Stomach (tissue), 9 donors: ENCODE measurements around the gene FLRT1. TPM values are rescaled to one million over a fixed set of nuclear protein-coding genes. Genes with fewer than 3 reads are reported as not detected.

ENCODE experiments used
- DNase-seq, 2 donors: peaks; one replicate each; pipeline versions ENCODE4 v3.0.0 to v3.0.0-alpha.2; 2013 to 2019
- H3K27ac ChIP-seq, 5 donors: fragments of 200-600 bp in 4 of 5; sonication (generic) in 4 of 5; one replicate each; pipeline ENCODE4 v1.5.1; 2013 to 2019; ENCODE audit warnings: mild to moderate bottlenecking in 1 of 5, moderate library complexity in 1 of 5
- H3K27me3 ChIP-seq, 3 donors: fragments of 200-600 bp; sonication (generic); one replicate each; pipeline ENCODE4 v1.5.1; 2017 to 2019; ENCODE audit warnings: mixed run types in 1 of 3
- H3K36me3 ChIP-seq, 4 donors: fragments of 200-600 bp; sonication (generic); 1 replicate in 3 of 4; 2 replicates in 1 of 4; pipeline ENCODE4 v1.5.1; 2016 to 2019
- H3K4me1 ChIP-seq, 4 donors: fragments of 200-600 bp; sonication (generic); one replicate each; pipeline ENCODE4 v1.5.1; 2016 to 2019
- H3K4me3 ChIP-seq, 4 donors: fragments of 200-600 bp; sonication (generic) in 3 of 4; one replicate each; pipeline ENCODE4 v1.5.1; 2016 to 2019; ENCODE audit warnings: mild to moderate bottlenecking in 1 of 4
- H3K9me3 ChIP-seq, 4 donors: fragments of 200-600 bp; sonication (generic); one replicate each; pipeline ENCODE4 v1.5.1; 2016 to 2019
- CTCF ChIP-seq, 7 experiments: fragments of 450-650 bp in 4 of 7; fragments of 200-600 bp in 3 of 7; sonication (generic) in 3 of 7; IDR thresholded peaks; one replicate each; pipeline ENCODE4 v1.5.1; 2016 to 2019; ENCODE audit warnings: antibody characterized with exemption in 7 of 7, control low read depth in 2 of 7, mild to moderate bottlenecking in 1 of 7
- EP300 ChIP-seq: sonication (generic); formaldehyde crosslinking; IDR thresholded peaks from one replicate; pipeline ENCODE4 v1.6.1; 2017; ENCODE audit warnings: antibody characterized with exemption
- POLR2A ChIP-seq, 4 donors: fragments of 450-650 bp; IDR thresholded peaks; one replicate each; pipeline ENCODE4 v1.6.1; 2016; ENCODE audit warnings: antibody characterized with exemption in 4 of 4, control low read depth in 2 of 4, mild to moderate bottlenecking in 1 of 4, moderate library complexity in 1 of 4
- POLR2AphosphoS5 ChIP-seq, 3 donors: sonication (generic); formaldehyde crosslinking; IDR thresholded peaks; one replicate each; pipeline ENCODE4 v1.6.1; 2016; ENCODE audit warnings: antibody characterized with exemption in 3 of 3
- WGBS, 5 donors: extraction: QIAGEN DNeasy Blood & Tissue Kit in 3 of 5; methylation state at CpG; one replicate each; pipeline versions ENCODE4 v1.1.5 to v1.1.7; 2013 to 2018; 5-methylcytosine and 5-hydroxymethylcytosine counted together
- intact Hi-C: fragments of 100-400 bp; cut with DNase I; formaldehyde crosslinking; loops from one replicate; pipeline ENCODE4 v1.15.1; 2023; ENCODE audit warnings: low total_unique reads
- polyA plus RNA-seq, 3 donors: library from polyadenylated mRNA; stranded (reverse); fragments of 200-250 nt; gene quantifications; one replicate each; pipeline ENCODE4 v1.2.3, GENCODE V29; 2013
- total RNA-seq, 5 donors: library from RNA; depleted of rRNA; stranded (reverse); fragments of >200 nt; gene quantifications; one replicate each; pipeline versions ENCODE4 v1.1.0 to v1.2.3, GENCODE V29; 2014 to 2016
- donor health status: healthy with polysubstance abuse.
- donor health status: Bipolar disorder and iron deficiency.
- donor health status: healthy.

FLRT1 gene
- total and polyA plus RNA-seq, 8 donors: 0.12 to 1.3 (median 0.51) TPM; not detected in 4

- H3K4me1 ChIP-seq: no peaks in the 10 kb centered on the region
- TF ChIP-seq POLR2AphosphoS5 (IDR thresholded peaks at IDR 0.05) (no peak), EP300 (no peak), CTCF (IDR thresholded peaks at IDR 0.05) (no peak), POLR2A (IDR thresholded peaks at IDR 0.05) (no peak)
Measured at GRCh38 chr11:64077607-64078006, 41.9 kb downstream of the FLRT1 start.

GRCh38 chr11:64078284-64078683 lies 42.6 kb downstream of the FLRT1 start:
- no peaks in the 10 kb centered on the region for H3K27me3 ChIP-seq
- H3K27ac ChIP-seq: no peak overlapping the region
- WGBS, 5 donors: 76 to 86% (median 79%) methylated on average over 11 of the region's 11 CpGs
- no peak overlapping the region for H3K4me3 ChIP-seq
- no peaks in the 10 kb centered on the region for H3K9me3 ChIP-seq
- TF ChIP-seq POLR2A (IDR thresholded peaks at IDR 0.05) (no peak), EP300 (no peak), CTCF (IDR thresholded peaks at IDR 0.05) (no peak), POLR2AphosphoS5 (IDR thresholded peaks at IDR 0.05) (no peak)
- peaks cover 0 to 3% (median 0%) of the 10 kb centered on the region in 4 donors for H3K4me1 ChIP-seq
- peak in 1 of 2 donors; percentile 82 for DNase-seq
- H3K36me3 ChIP-seq: no peaks in the 10 kb centered on the region
- intact Hi-C loops: no loop called here

More at GRCh38 chr11:64077607-64078006, 41.9 kb downstream of the FLRT1 start:
- no peak overlapping the region for H3K4me3 ChIP-seq
- H3K36me3 ChIP-seq: no peaks in the 10 kb centered on the region
- no peak for DNase-seq
- WGBS, 5 donors: 79 to 92% (median 90%) methylated on average over 2 to 12 of the region's 12 CpGs
- no peak overlapping the region for H3K27ac ChIP-seq
- intact Hi-C loops: no loop called here
- H3K27me3 ChIP-seq: no peaks in the 10 kb centered on the region
- H3K9me3 ChIP-seq: no peaks in the 10 kb centered on the region

GRCh38 chr11:64078905-64079304 lies 43.2 kb downstream of the FLRT1 start:
- Histone ChIP-seq H3K27me3 (no peaks in the 10 kb centered on the region), H3K9me3 (no peaks in the 10 kb centered on the region), H3K27ac (no peak overlapping the region), H3K4me3 (no peak overlapping the region), H3K36me3 (no peaks in the 10 kb centered on the region), H3K4me1 (peaks cover 0 to 3% (median 1%) of the 10 kb centered on the region in 4 donors)
- 77 to 84% (median 79%) methylated on average over 13 of the region's 13 CpGs for WGBS, 5 donors
- TF ChIP-seq POLR2A (IDR thresholded peaks at IDR 0.05) (no peak), CTCF (IDR thresholded peaks at IDR 0.05) (no peak), EP300 (no peak), POLR2AphosphoS5 (IDR thresholded peaks at IDR 0.05) (no peak)
- intact Hi-C loops: no loop called here
- DNase-seq: no peak

GRCh38 chr11:64080390-64080789 lies 44.7 kb downstream of the FLRT1 start:
- DNase-seq: no peak
- TF ChIP-seq POLR2A (IDR thresholded peaks at IDR 0.05) (no peak), EP300 (no peak), POLR2AphosphoS5 (IDR thresholded peaks at IDR 0.05) (no peak), CTCF (IDR thresholded peaks at IDR 0.05) (no peak)
- Histone ChIP-seq H3K27ac (no peak overlapping the region), H3K9me3 (no peaks in the 10 kb centered on the region), H3K27me3 (no peaks in the 10 kb centered on the region), H3K4me3 (no peak overlapping the region), H3K36me3 (no peaks in the 10 kb centered on the region), H3K4me1 (peaks cover 0 to 15% (median 6%) of the 10 kb centered on the region in 4 donors)
- intact Hi-C loops: no loop called here
- WGBS, 5 donors: 88 to 95% (median 92%) methylated on average over 9 to 10 of the region's 10 CpGs
